Adrenal gland (tissue), 12 donors: ENCODE results near the gene DPP10. TPM values are rescaled to one million over a fixed set of nuclear protein-coding genes. Genes with fewer than 3 reads are reported as not detected.

Experiments
- DNase-seq, 7 donors: peaks; one replicate each; pipeline ENCODE4 v3.0.0-alpha.2; 2019 to 2020
- H3K27ac ChIP-seq, 5 donors: fragments of 200-600 bp; sonication (generic) in 4 of 5; 1 replicate in 3 of 5; 2 replicates in 2 of 5; pipeline versions ENCODE4 v1.5.1 to v1.8.0; 2016 to 2020; ENCODE audit warnings: mild to moderate bottlenecking in 1 of 5
- H3K27me3 ChIP-seq: fragments of 200-600 bp; 2 replicates; pipeline ENCODE4 v1.8.0; 2021
- H3K36me3 ChIP-seq, 2 donors: fragments of 200-600 bp; replicated peaks in 1 of 2; 1 replicate in 1 of 2; 2 replicates in 1 of 2; pipeline versions ENCODE4 v1.5.1 to v1.8.0; 2018 to 2022
- H3K4me1 ChIP-seq, 2 donors: fragments of 200-600 bp; replicated peaks in 1 of 2; 1 replicate in 1 of 2; 2 replicates in 1 of 2; pipeline versions ENCODE4 v1.5.1 to v1.8.0; 2018 to 2021
- H3K4me3 ChIP-seq, 4 donors: fragments of 200-600 bp; sonication (generic) in 3 of 4; one replicate each; pipeline ENCODE4 v1.5.1; 2016 to 2018
- H3K9me3 ChIP-seq, 3 donors: fragments of 200-600 bp; sonication (generic) in 1 of 3; replicated peaks in 1 of 3; 1 replicate in 2 of 3; 2 replicates in 1 of 3; pipeline versions ENCODE4 v1.5.1 to v1.8.0; 2016 to 2021
- POLR2A ChIP-seq, 2 donors: fragments of 450-650 bp; IDR thresholded peaks; one replicate each; pipeline ENCODE4 v1.6.1; 2017; ENCODE audit warnings: antibody characterized with exemption in 2 of 2, mild to moderate bottlenecking in 2 of 2, moderate library complexity in 1 of 2
- WGBS, 4 donors: extraction: QIAGEN DNeasy Blood & Tissue Kit in 2 of 4; methylation state at CpG; one replicate each; pipeline versions ENCODE4 v1.1.5 to v1.1.7; 2013 to 2017; 5-methylcytosine and 5-hydroxymethylcytosine counted together
- intact Hi-C, 2 donors: fragments of 100-400 bp; cut with DNase I; formaldehyde crosslinking; loops; one replicate each; pipeline versions ENCODE4 v1.14.1 to v1.15.0; 2022 to 2023
- polyA plus RNA-seq, 3 donors: library from polyadenylated mRNA; stranded (reverse); fragments of 200-250 nt in 2 of 3; fragments of 350-450 nt in 1 of 3; fragmentation: Illumina TruSeq in 1 of 3; extraction: RNeasy Lipid Tissue Mini Kit (QIAGEN cat#74804) in 1 of 3; gene quantifications; one replicate each; pipeline ENCODE4 v1.2.3, GENCODE V29; 2013 to 2014
- total RNA-seq, 9 donors: library from RNA; depleted of rRNA in 4 of 9; stranded (reverse); fragments of >200 nt in 4 of 9; fragments of 120-200 nt in 1 of 9; fragmentation: NEBNext Ultra II Directional in 1 of 9; extraction: Animal tissue kit (Norgen Biotek cat#: 25700) in 1 of 9; gene quantifications; one replicate each; pipeline versions ENCODE4 v1.1.0 to v1.2.4, GENCODE V29; 2013 to 2023
- TF ChIP-seq, protein P1 (sequence below), 6 experiments: fragments of 450-650 bp in 4 of 6; fragments of 200-600 bp in 2 of 6; sonication (generic) in 1 of 6; IDR thresholded peaks; 1 replicate in 5 of 6; 2 replicates in 1 of 6; pipeline versions ENCODE4 v1.5.1 to v1.8.0; 2016 to 2021; ENCODE audit warnings: antibody characterized with exemption in 6 of 6, mild to moderate bottlenecking in 2 of 6, moderate library complexity in 1 of 6
- donor health status: healthy with polysubstance abuse.
- donor health status: Bipolar disorder and iron deficiency.
- donor health status: DM: yes; HTN: yes; CAD: no.
- donor health status: DM: no; HTN: no; CAD: no.
- donor health status: DM: no; HTN: no; CAD: no.
- donor health status: DM: yes; HTN: yes; CAD: no.

Gene DPP10
- total and polyA plus RNA-seq, 12 donors = 5.2 to 257 (median 32.0) TPM

DNA sequence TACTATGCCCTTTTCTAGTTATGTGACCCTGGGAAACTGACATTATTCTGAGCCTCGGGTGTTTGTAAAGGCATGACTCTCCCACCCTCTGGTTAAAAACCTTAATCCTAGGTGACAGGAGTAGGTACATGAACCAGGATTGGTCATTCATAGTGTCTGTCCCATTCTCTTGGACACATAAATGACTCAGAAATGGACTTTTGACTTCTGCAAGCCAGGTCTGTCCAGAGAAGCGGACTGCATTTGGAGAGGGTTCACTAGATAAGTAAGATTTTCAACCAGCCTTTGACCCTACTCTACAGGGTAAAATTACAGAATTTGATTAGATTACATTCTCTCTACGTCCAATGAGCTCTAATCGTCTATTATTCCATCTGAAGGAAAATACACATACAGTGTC lies 285.9 kb downstream of the DPP10 start:
- H3K36me3 ChIP-seq = no peaks in the 10 kb centered on the region
- no peak for TF ChIP-seq POLR2A (IDR thresholded peaks at IDR 0.05)
- TF ChIP-seq, protein P1, sequence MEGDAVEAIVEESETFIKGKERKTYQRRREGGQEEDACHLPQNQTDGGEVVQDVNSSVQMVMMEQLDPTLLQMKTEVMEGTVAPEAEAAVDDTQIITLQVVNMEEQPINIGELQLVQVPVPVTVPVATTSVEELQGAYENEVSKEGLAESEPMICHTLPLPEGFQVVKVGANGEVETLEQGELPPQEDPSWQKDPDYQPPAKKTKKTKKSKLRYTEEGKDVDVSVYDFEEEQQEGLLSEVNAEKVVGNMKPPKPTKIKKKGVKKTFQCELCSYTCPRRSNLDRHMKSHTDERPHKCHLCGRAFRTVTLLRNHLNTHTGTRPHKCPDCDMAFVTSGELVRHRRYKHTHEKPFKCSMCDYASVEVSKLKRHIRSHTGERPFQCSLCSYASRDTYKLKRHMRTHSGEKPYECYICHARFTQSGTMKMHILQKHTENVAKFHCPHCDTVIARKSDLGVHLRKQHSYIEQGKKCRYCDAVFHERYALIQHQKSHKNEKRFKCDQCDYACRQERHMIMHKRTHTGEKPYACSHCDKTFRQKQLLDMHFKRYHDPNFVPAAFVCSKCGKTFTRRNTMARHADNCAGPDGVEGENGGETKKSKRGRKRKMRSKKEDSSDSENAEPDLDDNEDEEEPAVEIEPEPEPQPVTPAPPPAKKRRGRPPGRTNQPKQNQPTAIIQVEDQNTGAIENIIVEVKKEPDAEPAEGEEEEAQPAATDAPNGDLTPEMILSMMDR (IDR thresholded peaks at IDR 0.05) = no peak
- no peaks in the 10 kb centered on the region for H3K4me1 ChIP-seq
- no peak overlapping the region for H3K27ac ChIP-seq
- no peak overlapping the region for H3K4me3 ChIP-seq
- intact Hi-C loops = no loop called here
- H3K9me3 ChIP-seq = no peaks in the 10 kb centered on the region
- no peak for DNase-seq
- no peaks in the 10 kb centered on the region for H3K27me3 ChIP-seq
- WGBS, 4 donors = 49 to 68% (median 52%) methylated on average over 4 of the region's 4 CpGs

DNA sequence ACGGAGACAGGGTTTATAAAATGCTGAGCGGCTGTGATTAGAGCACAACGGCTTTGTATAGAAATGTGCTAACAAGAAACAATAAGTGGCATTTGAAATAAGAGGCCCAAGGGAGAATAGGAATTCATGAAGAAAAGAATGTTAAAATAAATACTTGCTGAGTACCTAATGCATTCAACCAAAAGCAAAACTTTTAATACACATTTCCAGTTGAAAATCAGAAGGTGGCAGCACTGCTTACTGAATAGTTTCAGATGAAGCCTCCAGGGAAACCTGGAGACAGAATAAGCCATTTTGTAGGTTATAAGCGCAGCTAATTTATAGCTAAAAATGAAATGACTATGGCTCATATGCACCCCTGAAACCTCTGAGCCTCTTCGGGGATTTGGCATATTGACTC lies 286.6 kb downstream of the DPP10 start:
- 60 to 71% (median 65%) methylated on average over 5 of the region's 5 CpGs for WGBS, 4 donors
- Histone ChIP-seq H3K27me3 (no peaks in the 10 kb centered on the region), H3K36me3 (no peaks in the 10 kb centered on the region), H3K4me3 (no peak overlapping the region), H3K27ac (no peak overlapping the region), H3K9me3 (no peaks in the 10 kb centered on the region), H3K4me1 (no peaks in the 10 kb centered on the region)
- TF ChIP-seq, protein P1 (IDR thresholded peaks at IDR 0.05) = peak in 1 of 6 experiments; percentile 7
- TF ChIP-seq POLR2A (IDR thresholded peaks at IDR 0.05) = no peak
- no peak for DNase-seq
- intact Hi-C loops = no loop called here

DNA sequence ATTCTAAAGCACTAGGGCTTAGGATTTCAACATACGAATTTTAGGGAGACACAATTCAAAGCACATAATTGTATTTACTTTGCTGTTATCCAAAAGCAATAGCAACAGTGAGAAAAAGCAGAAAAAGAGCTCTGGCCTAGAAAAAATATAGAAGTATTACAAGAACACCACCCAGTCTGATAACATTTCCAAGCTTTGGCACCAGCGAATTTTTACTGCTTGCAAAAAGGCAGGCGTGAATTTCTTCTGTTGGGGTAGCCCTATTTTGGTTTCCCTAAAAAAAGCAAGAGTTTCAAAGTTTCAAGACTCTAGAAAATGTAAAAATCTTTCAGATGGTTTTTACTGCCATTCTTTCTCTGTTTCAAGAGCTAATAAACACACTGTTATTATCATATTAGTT lies 292.7 kb downstream of the DPP10 start:
- H3K4me3 ChIP-seq = no peak overlapping the region
- TF ChIP-seq, protein P1 (IDR thresholded peaks at IDR 0.05) = no peak
- no peak for TF ChIP-seq POLR2A (IDR thresholded peaks at IDR 0.05)
- H3K4me1 ChIP-seq = no peaks in the 10 kb centered on the region
- no peak for DNase-seq
- 65 to 75% (median 68%) methylated on average over 3 of the region's 3 CpGs for WGBS, 4 donors
- intact Hi-C loops = no loop called here
- no peaks in the 10 kb centered on the region for H3K27me3 ChIP-seq
- H3K36me3 ChIP-seq = no peaks in the 10 kb centered on the region
- H3K27ac ChIP-seq = no peak overlapping the region
- H3K9me3 ChIP-seq = no peaks in the 10 kb centered on the region

DNA sequence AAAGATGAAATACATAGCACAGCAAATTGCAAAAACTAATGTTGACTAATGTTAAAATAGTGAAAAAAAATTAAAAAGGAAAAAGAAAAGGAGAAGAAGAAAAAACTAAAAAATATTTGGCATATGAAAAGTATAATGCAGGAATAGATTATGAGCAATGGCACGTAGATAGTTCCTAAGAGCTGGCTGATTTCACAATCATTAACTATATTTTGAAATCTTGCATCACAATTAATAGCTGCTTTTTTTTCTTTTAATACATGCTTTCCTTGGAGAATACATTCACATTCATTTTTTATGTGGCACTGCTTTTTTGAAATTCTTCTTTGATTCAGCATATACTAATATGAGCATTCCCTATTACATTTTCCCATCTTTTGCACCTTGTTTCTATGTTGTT lies 299.8 kb downstream of the DPP10 start:
- intact Hi-C loops = no loop called here
- 59 to 71% (median 67%) methylated on average over 1 of the region's 1 CpG for WGBS, 4 donors
- Histone ChIP-seq H3K27ac (no peak overlapping the region), H3K4me3 (no peak overlapping the region), H3K4me1 (no peaks in the 10 kb centered on the region), H3K9me3 (no peaks in the 10 kb centered on the region), H3K36me3 (no peaks in the 10 kb centered on the region), H3K27me3 (no peaks in the 10 kb centered on the region)
- TF ChIP-seq POLR2A (IDR thresholded peaks at IDR 0.05) = no peak
- TF ChIP-seq, protein P1 (IDR thresholded peaks at IDR 0.05) = no peak
- no peak for DNase-seq
